Choroid plexus epithelial cell (primary cell): ENCODE data around the gene RNF25.

Source experiments
- DNase-seq: peaks from one replicate; pipeline ENCODE4 v3.0.0-alpha.2; 2010; ENCODE audit warnings: low read depth
- H3K4me3 ChIP-seq: 2 replicates; pipeline ENCODE4 v1.5.1; 2011; ENCODE audit warnings: low read depth, mild to moderate bottlenecking, control low read depth, low read length, moderate library complexity
- TF ChIP-seq, protein P1 (sequence below): conservative IDR thresholded peaks from 2 replicates; pipeline ENCODE4 v1.5.1; 2011; ENCODE audit warnings: low read depth, mild to moderate bottlenecking, control low read depth, inconsistent platforms, low read length, moderate library complexity

Gene RNF25

DNA sequence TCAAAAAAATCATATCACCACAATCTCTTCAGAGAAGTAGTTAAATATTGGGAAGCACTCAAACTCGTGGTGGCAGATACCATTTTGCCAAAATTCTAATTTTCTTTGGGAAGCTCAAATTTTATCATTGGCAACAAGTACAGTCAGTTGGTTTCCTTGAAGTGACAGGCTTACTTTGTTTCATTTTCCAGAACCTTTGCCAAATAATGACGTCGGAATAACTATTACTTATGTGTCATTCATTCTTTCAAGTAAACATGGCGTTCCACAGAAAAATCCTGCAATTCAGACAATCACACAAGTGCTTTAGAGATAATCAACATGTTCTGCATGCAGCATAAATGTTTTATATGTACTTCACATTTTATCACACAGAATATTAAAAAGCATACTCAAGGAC is 44.3 kb upstream of the RNF25 start:
- no peak for DNase-seq
- TF ChIP-seq, protein P1, sequence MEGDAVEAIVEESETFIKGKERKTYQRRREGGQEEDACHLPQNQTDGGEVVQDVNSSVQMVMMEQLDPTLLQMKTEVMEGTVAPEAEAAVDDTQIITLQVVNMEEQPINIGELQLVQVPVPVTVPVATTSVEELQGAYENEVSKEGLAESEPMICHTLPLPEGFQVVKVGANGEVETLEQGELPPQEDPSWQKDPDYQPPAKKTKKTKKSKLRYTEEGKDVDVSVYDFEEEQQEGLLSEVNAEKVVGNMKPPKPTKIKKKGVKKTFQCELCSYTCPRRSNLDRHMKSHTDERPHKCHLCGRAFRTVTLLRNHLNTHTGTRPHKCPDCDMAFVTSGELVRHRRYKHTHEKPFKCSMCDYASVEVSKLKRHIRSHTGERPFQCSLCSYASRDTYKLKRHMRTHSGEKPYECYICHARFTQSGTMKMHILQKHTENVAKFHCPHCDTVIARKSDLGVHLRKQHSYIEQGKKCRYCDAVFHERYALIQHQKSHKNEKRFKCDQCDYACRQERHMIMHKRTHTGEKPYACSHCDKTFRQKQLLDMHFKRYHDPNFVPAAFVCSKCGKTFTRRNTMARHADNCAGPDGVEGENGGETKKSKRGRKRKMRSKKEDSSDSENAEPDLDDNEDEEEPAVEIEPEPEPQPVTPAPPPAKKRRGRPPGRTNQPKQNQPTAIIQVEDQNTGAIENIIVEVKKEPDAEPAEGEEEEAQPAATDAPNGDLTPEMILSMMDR = no peak

DNA sequence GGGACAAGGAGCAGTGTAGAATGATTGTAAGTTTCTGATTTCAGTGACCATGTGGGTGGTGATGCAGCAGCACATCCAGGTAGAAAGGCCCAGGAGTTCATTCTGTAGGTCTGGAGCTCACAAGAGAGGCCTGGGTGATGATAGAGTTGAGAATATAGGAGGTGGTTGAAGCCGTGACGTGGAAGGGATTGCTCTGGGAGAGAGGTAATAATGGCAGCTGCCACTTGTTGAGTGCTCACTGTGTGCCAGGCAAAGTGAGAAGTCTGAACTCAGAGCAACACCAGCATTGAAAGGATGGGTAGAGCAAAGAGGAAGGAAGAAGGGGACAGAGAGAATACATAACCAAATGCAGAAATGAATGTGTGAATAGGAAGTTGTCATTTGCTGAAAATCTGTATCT is 42.1 kb upstream of the RNF25 start:
- TF ChIP-seq, protein P1 = no peak
- H3K4me3 ChIP-seq = no peak overlapping the region
- no peak for DNase-seq

More for the DNA sequence above, 44.3 kb upstream of the RNF25 start:
- no peak overlapping the region for H3K4me3 ChIP-seq

DNA sequence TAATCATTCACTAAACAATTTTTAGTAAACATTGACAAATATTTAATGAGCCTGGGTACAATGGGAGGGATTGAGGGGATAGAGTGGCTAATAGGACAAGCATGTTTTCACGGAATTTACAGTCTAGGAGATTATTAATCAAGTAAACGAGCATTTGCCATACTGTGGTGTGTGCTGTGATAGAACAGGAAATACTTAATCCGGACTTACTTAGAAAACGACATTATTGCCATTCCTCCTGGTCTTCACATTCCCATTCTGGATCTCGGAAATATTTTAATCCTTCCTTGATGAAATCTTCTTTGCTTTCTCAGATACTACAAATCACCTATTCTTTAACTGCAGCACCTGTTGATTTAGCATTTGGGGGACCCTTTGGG is 39.7 kb upstream of the RNF25 start:
- DNase-seq = no peak
- H3K4me3 ChIP-seq = peak overlapping the region; percentile 97
- TF ChIP-seq, protein P1 = no peak

DNA sequence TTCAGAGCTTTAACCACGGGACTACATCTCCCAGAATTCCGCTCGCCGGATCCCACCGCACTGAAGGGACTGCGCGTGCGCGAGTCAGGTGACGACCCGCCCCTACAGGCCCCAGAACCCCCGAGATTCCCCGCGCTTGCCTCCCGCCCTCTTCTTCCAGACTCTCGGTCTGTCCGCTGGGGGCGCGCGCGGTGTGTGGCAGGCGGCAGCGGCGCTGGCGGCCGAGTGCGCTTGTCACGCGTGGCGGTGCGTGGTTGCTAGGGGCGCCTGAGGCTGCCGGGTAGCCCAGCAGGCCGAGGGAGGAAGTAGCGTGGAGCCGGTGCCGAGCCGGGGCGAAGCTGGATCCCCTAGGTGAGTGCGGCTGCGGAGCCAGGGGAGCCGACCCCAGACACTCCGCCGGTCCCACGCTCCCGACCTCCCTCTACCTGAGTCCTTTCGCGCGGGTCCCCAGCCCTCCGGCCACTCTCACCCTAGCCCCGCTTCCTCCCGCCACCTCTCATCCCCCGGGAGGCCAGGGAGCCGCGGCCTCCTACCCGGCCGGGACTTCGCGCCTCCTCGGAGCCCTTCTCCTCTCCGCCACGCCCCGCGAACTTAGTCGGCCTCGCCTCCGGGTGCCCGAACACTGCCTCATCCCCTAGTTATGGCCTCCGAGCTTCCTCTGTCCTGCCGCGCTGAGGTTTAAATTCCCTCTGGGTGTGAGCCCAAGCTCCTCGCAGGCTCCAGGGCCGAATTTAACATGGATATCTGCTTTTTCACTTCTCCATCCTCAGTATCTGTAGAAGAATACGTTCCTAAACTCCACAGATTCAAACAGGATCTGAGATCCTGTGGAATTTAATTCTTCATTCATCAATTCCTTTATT is 39.1 kb upstream of the RNF25 start, which contains the start of gene TTLL4:
Gene TTLL4, plus strand, starts transcription at position 149 of the 863 bp plus-strand sequence. CDS start 26,842 bp downstream, outside the sequence.
- TF ChIP-seq, protein P1 = peak; percentile 62
- peak; percentile 98 for DNase-seq
- H3K4me3 ChIP-seq = peak within 1 kb of the TSS; percentile 97

DNA sequence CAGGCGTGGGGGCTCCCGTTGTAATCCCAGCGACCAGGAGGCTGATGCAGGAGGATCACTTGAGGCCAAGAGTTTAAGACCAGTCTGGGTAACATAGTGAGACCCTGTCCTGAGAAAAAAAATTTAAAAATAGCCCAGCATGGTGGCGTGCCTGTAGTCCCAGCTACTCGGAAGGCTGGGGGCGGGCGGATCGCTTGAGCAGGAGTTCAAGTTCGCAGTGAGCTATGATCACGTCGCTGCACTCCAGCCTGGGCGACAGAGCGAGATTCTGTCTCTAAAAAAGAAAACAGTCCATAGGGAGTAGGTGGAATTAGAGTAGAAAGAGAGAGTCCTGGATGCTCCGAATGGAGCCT is 38.5 kb upstream of the RNF25 start:
- H3K4me3 ChIP-seq = peak overlapping the region; percentile 60
- no peak for DNase-seq
- TF ChIP-seq, protein P1 = no peak

DNA sequence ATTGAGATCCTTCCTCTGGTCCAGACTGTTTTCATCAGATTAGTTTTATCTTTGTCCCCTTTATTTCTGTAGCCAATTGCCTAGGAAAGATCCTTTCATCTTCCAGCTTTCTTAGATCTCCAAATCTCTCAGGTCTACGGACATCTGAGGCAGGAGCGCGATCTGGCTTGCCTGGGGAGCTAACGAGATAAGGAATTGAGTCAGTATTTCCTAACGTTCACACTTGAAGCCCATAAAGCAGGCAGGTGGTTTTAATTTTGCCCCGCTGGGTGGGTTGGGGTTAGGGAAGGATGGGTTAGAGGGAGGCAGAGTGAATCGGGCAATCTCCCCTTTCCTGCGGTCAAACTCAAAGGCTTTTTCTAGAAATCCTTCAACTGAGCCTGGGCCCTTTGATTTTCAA is 38.1 kb upstream of the RNF25 start:
- TF ChIP-seq, protein P1 = no peak
- H3K4me3 ChIP-seq = peak overlapping the region; percentile 60
- no peak for DNase-seq

DNA sequence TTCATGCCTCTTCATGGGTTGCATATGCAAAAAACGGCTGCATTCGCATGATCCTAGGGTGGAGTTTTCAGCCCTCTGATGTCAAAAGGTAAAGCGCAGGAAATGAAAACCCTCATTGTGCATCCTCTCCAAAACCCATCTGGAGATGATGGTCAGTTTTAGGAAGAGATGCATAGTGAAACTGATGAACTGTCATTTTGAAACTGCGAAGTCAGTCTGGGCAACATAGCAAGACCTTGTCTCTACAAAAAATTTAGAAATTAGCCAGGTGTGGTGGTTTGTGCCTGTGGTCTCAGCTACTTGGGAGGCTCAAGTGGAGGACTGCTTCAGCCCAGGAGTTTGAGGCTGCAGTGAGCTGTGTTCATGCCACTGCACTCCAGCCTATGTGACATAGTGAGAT is 36.3 kb upstream of the RNF25 start:
- DNase-seq = no peak
- H3K4me3 ChIP-seq = no peak overlapping the region
- TF ChIP-seq, protein P1 = no peak
